HG03457 (cell line): ENCODE data around the gene NXNL2.

ENCODE experiments used
- ATAC-seq: cut with Tn5 transposase; IDR thresholded peaks from one replicate; pipeline ENCODE4 v1.9.1; 2021; ENCODE audit warnings: moderate number of reproducible peaks; ENCODE audit not compliant: unreplicated experiment

Gene NXNL2

GRCh38 chr9:88531920-88532698, 2.9 kb upstream of the NXNL2 start:
- no peak for ATAC-seq

- ATAC-seq: no peak
Observed at GRCh38 chr9:88533951-88534455, 975 bp upstream of the NXNL2 start.

- no peak for ATAC-seq
Observed at GRCh38 chr9:88535226-88536022, 446 bp downstream of the NXNL2 start.

- ATAC-seq: no peak
Observed at GRCh38 chr9:88536023-88536324, 996 bp downstream of the NXNL2 start.

GRCh38 chr9:88536951-88537760, 2.2 kb downstream of the NXNL2 start:
- no peak for ATAC-seq

GRCh38 chr9:88537761-88538091, 2.7 kb downstream of the NXNL2 start:
- ATAC-seq: no peak

- no peak for ATAC-seq
Observed at GRCh38 chr9:88538311-88539085, 3.5 kb downstream of the NXNL2 start.

GRCh38 chr9:88539246-88539645, 4.3 kb downstream of the NXNL2 start:
- ATAC-seq: no peak

- ATAC-seq: no peak
Observed at GRCh38 chr9:88540251-88540763, 5.3 kb downstream of the NXNL2 start.

- no peak for ATAC-seq
Observed at GRCh38 chr9:88544245-88544644, 9.3 kb downstream of the NXNL2 start.

GRCh38 chr9:88551546-88552137, 16.7 kb downstream of the NXNL2 start:
- ATAC-seq: no peak

GRCh38 chr9:88553350-88553749, 18.4 kb downstream of the NXNL2 start:
- ATAC-seq: no peak

- ATAC-seq: no peak
Observed at GRCh38 chr9:88555268-88555980, 20.4 kb downstream of the NXNL2 start.

- no peak for ATAC-seq
Observed at GRCh38 chr9:88559661-88560060, 24.7 kb downstream of the NXNL2 start.

- no peak for ATAC-seq
Observed at GRCh38 chr9:88567870-88568269, 32.9 kb downstream of the NXNL2 start.

GRCh38 chr9:88571419-88571818, 36.4 kb downstream of the NXNL2 start:
- no peak for ATAC-seq

GRCh38 chr9:88572684-88573083, 37.7 kb downstream of the NXNL2 start:
- no peak for ATAC-seq

GRCh38 chr9:88574953-88575352, 40.0 kb downstream of the NXNL2 start:
- no peak for ATAC-seq

GRCh38 chr9:88577256-88578120, 42.5 kb downstream of the NXNL2 start:
- no peak for ATAC-seq
